ENCODE results near the gene MEG3. TPM values are rescaled to one million over a fixed set of nuclear protein-coding genes. Genes with fewer than 3 reads are reported as not detected.

MEG3 gene
- total RNA-seq, 2 experiments from 2014 or later, result not detected

GRCh38 chr14:100803676-100804075 lies 22.2 kb upstream of the MEG3 start:
- no TSS peak for BruUV-seq (replicated peaks)
- Histone ChIP-seq H3K79me2 (ENCODE audit: insufficient read depth, low read depth, low read length) (no peaks in the 10 kb centered on the region), H3K27ac (ENCODE audit: low read depth, low read length, poor library complexity, severe bottlenecking) (no peak overlapping the region), H4K20me1 (ENCODE audit: insufficient read depth, low read length) (no peaks in the 10 kb centered on the region), H2AFZ (ENCODE audit: low read length) (no peak overlapping the region), H3K9me2 (ENCODE audit: insufficient read depth, low read length) (no peaks in the 10 kb centered on the region), H3K9me3 (ENCODE audit: low read length) (no peaks in the 10 kb centered on the region), H3K4me1 (ENCODE audit: insufficient read depth, low read length, poor library complexity, severe bottlenecking) (no peaks in the 10 kb centered on the region), H3K4me3 (ENCODE audit: low read depth, low read length, poor library complexity, severe bottlenecking) (no peak overlapping the region), H3K36me3 (ENCODE audit: insufficient read depth, low read length) (no peaks in the 10 kb centered on the region), H3K4me2 (ENCODE audit: low read length) (no peak overlapping the region)
- intact Hi-C loops (cut with micrococcal nuclease; ENCODE audit: unreplicated experiment), result no loop called here
- ChIA-PET CTCF (ENCODE audit: unreplicated experiment) (no interaction called here), POLR2A (no interaction called here)
- DNase-seq (ENCODE audit: low spot score), result no peak
- no peak for TF ChIP-seq EZH2phosphoT487 (IDR thresholded peaks at IDR 0.05; ENCODE audit: borderline replicate concordance, low read depth, low read length)
- TF ChIP-seq, protein P1, sequence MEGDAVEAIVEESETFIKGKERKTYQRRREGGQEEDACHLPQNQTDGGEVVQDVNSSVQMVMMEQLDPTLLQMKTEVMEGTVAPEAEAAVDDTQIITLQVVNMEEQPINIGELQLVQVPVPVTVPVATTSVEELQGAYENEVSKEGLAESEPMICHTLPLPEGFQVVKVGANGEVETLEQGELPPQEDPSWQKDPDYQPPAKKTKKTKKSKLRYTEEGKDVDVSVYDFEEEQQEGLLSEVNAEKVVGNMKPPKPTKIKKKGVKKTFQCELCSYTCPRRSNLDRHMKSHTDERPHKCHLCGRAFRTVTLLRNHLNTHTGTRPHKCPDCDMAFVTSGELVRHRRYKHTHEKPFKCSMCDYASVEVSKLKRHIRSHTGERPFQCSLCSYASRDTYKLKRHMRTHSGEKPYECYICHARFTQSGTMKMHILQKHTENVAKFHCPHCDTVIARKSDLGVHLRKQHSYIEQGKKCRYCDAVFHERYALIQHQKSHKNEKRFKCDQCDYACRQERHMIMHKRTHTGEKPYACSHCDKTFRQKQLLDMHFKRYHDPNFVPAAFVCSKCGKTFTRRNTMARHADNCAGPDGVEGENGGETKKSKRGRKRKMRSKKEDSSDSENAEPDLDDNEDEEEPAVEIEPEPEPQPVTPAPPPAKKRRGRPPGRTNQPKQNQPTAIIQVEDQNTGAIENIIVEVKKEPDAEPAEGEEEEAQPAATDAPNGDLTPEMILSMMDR (conservative IDR thresholded peaks at IDR 0.05; ENCODE audit: low read length), result no peak

- Histone ChIP-seq H3K9me2 (ENCODE audit: insufficient read depth, low read length) (no peaks in the 10 kb centered on the region), H3K79me2 (ENCODE audit: insufficient read depth, low read depth, low read length) (no peaks in the 10 kb centered on the region), H4K20me1 (ENCODE audit: insufficient read depth, low read length) (no peaks in the 10 kb centered on the region), H3K9me3 (ENCODE audit: low read length) (no peaks in the 10 kb centered on the region), H3K4me3 (ENCODE audit: low read depth, low read length, poor library complexity, severe bottlenecking) (no peak overlapping the region), H3K4me2 (ENCODE audit: low read length) (no peak overlapping the region), H3K27ac (ENCODE audit: low read depth, low read length, poor library complexity, severe bottlenecking) (no peak overlapping the region), H3K4me1 (ENCODE audit: insufficient read depth, low read length, poor library complexity, severe bottlenecking) (no peaks in the 10 kb centered on the region), H3K36me3 (ENCODE audit: insufficient read depth, low read length) (no peaks in the 10 kb centered on the region), H2AFZ (ENCODE audit: low read length) (no peak overlapping the region)
- DNase-seq (ENCODE audit: low spot score), result no peak
- TF ChIP-seq EZH2phosphoT487 (IDR thresholded peaks at IDR 0.05; ENCODE audit: borderline replicate concordance, low read depth, low read length), result no peak
- TF ChIP-seq, protein P1 (conservative IDR thresholded peaks at IDR 0.05; ENCODE audit: low read length), result no peak
- no TSS peak for BruUV-seq (replicated peaks)
- ChIA-PET POLR2A (no interaction called here), CTCF (ENCODE audit: unreplicated experiment) (no interaction called here)
- intact Hi-C loops (cut with micrococcal nuclease; ENCODE audit: unreplicated experiment), result no loop called here
Observed at GRCh38 chr14:100804138-100804537, 21.8 kb upstream of the MEG3 start.

GRCh38 chr14:100804558-100805309 lies 21.2 kb upstream of the MEG3 start:
- Histone ChIP-seq H2AFZ (ENCODE audit: low read length) (no peak overlapping the region), H3K27ac (ENCODE audit: low read depth, low read length, poor library complexity, severe bottlenecking) (no peak overlapping the region), H3K4me1 (ENCODE audit: insufficient read depth, low read length, poor library complexity, severe bottlenecking) (no peaks in the 10 kb centered on the region), H3K4me2 (ENCODE audit: low read length) (no peak overlapping the region), H3K79me2 (ENCODE audit: insufficient read depth, low read depth, low read length) (no peaks in the 10 kb centered on the region), H3K36me3 (ENCODE audit: insufficient read depth, low read length) (no peaks in the 10 kb centered on the region), H3K9me3 (ENCODE audit: low read length) (no peaks in the 10 kb centered on the region), H3K9me2 (ENCODE audit: insufficient read depth, low read length) (no peaks in the 10 kb centered on the region), H3K4me3 (ENCODE audit: low read depth, low read length, poor library complexity, severe bottlenecking) (no peak overlapping the region), H4K20me1 (ENCODE audit: insufficient read depth, low read length) (no peaks in the 10 kb centered on the region)
- POLR2A ChIA-PET, result no interaction called here
- no TSS peak for BruUV-seq (replicated peaks)
- TF ChIP-seq EZH2phosphoT487 (IDR thresholded peaks at IDR 0.05; ENCODE audit: borderline replicate concordance, low read depth, low read length), result no peak
- TF ChIP-seq, protein P1 (conservative IDR thresholded peaks at IDR 0.05; ENCODE audit: low read length), result no peak
- CTCF ChIA-PET (ENCODE audit: unreplicated experiment), result no interaction called here
- intact Hi-C loops (cut with micrococcal nuclease; ENCODE audit: unreplicated experiment), result no loop called here
- no peak for DNase-seq (ENCODE audit: low spot score)

Measured in OCI-LY7 (cell line).